GM21381 (cell line): Measurements from ENCODE around the gene ZNF48.

Source experiments
- ATAC-seq: cut with Tn5 transposase; IDR thresholded peaks from one replicate; pipeline ENCODE4 v1.9.1; 2021; ENCODE audit warnings: mild to moderate bottlenecking, moderate library complexity; ENCODE audit not compliant: unreplicated experiment

Gene ZNF48

DNA sequence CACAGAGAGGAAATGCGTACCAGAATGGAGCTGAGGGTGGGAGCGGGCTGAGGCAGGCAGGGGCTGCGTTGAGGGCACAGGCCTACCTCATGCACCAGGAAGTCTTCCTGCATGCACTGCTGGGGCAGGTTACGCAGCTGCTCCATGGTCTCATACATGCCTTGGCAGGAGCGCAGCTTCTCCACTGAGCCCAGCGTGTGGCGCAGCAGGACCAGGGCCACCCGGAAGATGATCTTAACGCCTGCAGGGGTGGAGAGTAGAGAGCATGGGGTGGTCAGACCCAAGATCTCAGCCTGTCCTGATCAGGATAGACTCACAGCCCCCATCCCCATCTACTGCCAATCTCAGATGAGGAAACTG lies 36.7 kb upstream of the ZNF48 start:
- ATAC-seq = no peak

DNA sequence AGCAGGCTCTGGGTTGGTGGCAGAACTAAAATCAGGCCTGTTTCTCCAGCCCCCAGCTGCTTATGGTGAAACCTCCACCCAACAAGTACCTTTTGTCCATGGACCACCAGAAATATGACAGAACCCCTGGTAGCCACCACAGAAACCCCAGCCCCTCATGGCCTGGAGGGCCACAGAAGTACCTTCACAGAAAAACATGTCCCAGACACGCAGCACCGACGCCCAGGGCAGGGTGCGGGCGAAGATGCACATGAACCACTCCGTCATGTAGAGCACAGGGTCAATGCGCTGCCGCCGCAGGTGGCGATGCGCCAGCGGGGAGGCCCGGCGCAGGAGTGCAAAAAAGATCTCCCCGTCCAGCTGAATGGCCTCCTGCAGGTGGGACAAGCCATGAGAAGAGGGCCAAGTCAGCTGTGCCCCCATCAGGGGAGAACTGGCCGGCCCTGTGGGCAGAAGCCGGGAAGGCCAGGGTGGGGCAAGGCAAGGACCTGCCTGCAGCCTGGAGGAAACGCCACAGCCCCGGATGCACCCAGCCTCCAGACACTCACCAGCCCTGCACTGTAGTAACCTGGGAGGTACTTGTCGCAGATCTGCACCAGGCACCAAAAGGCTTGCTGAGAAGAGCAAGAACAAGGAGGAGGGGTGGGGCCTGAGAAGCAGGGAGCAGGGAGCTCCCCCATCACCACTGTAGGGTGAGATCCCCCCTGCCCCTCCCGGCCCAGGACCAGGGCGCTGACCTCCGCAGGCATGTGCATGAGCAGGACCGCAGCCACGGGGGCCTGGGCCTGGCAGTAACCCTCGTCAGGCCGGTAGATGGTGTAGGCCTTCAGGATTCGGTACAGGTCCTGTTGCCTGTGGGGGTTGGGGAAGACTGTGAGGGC lies 36.0 kb upstream of the ZNF48 start:
- ATAC-seq = no peak

DNA sequence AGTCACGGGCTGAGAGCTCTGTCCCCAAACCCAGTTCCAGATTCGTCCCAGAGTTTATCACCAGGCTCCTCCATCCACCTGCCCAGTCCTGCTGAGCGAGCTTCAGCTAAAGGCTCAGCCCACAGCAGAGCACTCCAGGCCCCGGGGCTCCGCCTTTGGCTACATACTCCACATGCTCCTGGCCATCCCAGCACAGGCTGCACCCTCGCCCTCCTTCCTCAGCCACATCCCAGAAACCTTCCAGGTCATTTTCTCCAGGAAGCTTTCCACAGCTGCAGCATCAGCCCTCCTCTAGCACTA lies 35.4 kb upstream of the ZNF48 start:
- no peak for ATAC-seq

DNA sequence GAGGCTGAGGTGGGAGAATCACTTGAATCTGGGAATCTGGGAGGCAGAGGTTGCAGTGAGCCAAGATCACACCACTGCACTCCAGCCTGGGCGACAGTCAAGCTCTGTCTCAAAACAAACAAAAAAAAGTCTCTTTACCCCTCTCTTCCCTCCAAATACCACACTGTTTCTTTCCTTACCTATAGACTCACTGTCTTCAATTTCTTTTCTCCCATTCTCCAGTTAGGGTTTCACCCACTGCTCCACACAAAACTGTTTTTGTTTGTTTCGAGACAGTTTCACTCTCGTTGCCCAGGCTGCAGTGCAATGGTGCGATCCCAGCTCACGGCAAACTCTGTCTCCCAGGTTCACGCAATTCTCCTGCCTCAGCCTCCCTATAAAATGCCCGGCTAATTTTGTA lies 34.0 kb upstream of the ZNF48 start:
- ATAC-seq = no peak

DNA sequence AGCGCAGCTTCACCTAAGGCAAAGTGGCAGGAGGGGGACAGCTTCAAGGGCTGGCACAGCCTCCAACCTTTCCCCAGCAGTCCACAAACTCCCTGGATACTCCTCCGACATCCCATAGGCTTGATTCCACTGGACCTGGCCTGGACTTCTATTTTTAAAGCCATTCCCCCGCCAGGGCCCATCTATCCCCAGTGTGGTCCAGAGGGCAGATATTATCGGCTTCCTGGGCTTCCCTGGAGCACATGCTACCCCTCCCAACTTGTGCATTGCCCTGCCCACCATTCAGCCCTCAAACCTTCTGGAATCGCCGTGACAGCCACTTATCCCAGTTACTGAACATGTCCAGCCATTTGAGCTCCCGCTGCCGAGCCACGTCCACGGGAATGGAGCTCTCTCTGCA lies 30.0 kb upstream of the ZNF48 start:
- ATAC-seq = no peak

DNA sequence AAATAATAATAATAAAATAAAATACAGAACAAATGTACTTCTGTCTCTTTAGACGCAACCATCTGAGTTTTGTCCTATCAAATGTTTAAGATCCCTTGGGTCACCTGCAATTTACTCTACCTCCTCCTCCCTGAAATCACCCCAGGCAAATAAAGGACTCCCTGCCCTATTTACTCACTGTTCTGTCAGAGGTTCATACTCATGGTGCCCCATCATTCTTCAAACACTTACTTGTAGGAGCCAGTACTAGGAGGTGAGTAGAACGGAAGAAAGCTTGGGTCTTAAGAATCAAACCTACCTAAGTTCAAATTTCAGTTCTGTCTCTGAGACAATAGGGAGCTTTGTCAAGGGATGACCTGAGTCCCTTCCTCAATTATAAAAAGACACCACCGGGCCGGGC lies 28.7 kb upstream of the ZNF48 start:
- ATAC-seq = no peak

DNA sequence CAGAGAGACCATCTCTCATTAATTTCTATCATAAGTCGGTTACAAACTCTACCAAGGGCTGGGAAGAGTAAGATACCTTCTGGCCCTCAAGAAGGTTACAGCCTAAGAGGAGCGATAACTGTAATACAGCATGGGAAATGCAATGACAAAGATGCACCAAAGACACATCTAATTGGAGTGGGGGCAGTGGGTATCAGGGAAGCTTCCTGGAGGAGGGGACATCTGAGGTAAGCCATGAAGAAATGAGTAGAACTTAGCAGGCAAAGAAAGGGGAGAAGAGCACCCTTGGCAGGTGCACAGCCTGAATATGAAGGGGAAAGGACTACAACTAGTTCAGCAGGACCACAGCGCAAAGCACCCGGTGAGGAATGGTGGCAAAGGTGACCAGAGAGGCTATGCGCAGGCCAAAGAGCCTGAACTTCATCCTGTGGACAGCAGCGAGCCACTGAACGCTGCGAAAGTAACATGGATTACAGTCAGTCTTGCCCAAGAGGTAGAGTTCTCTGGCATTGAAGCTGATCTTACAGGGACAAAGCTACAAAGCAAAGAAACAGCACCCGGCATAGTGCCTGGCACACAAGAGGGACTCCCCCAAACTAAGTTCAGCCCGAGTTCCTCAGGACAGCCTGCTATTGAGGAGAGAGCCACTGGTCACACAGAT lies 27.7 kb upstream of the ZNF48 start:
- no peak for ATAC-seq

DNA sequence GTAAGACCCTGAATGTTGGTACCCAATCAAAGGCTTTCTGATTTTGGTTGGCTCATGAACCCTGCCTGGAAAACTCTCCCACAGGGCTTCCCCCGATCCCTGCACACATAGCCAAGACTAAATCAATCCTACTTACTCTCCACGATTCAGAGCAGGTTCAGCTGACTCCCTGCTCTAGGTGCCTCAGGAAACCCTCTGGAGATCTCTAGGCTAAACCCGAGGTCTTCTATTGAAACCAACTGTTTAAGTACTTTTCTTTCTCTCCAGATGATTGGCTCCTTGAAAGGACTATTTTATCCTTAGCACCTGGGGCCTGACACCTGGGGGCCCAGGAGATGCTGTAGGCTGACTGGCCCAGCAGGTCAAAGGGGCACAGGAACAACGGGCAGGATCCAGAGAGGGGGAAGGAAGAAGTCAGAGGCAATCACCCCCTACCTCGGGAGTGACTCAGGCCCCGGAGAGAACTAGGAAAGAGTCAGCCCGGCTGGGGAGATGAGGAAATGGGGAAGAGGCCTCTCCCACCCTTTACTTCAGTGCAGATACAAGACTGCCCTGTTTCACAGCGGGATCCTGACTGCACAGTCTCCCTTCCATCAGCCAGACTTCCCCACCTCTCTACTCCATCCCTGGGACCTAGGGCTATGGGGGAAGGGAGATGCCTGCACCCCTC lies 27.0 kb upstream of the ZNF48 start:
- ATAC-seq = no peak

DNA sequence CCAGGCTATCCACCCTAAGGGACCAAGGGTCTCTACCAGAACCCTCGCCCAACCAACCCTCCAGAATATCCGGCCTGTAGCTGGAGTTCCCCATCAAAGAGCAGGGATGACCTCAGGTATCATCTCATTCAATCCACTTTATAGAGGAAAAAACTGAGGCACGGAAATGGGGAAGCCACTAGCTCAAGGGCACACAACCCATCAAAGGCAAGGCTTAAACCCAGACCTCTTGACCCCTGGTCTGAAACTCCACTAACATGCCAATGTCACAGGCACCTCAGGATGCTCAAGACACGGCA lies 26.5 kb upstream of the ZNF48 start:
- no peak for ATAC-seq

DNA sequence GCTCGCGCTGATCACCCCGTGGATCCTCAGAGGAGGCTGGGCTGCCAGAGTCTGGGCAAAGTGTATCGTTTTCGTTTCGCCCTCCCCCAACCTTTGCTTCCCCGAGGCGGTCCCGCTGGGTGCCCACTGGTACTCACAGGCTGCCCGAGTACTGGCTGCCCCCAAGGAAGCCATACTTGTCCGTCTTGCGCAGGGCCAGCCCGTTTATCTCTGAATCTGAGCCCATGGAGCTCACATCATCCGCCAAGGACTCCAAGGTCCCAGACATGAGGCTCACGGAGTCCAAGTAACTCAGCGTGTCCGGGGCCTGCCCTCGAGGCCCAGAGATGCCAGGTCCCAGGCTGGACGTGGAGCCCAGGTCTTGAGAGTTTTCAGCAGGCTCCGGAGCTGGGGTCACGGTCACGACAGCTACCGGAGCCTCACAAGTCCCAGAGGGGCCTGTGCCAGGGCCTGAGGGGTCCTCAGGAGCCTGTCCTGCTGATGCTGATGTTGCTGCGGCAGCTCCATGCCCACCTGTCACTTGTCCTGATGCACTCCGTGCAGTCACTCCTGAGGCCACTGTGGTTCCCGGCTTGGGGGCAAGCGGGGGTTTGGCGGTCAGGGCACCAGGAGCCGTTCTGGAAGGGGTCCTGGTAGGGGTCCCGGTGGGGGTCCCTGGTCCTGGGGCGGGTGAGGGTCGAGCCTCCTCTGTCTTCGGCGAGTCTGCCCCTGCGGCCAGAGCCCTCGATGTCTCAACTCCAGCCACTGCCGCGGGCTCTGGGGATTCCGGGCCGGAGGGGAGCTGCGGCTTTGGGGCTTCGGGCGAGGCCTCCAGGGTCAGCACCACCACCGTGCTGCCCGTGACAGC lies 25.9 kb upstream of the ZNF48 start:
- no peak for ATAC-seq

DNA sequence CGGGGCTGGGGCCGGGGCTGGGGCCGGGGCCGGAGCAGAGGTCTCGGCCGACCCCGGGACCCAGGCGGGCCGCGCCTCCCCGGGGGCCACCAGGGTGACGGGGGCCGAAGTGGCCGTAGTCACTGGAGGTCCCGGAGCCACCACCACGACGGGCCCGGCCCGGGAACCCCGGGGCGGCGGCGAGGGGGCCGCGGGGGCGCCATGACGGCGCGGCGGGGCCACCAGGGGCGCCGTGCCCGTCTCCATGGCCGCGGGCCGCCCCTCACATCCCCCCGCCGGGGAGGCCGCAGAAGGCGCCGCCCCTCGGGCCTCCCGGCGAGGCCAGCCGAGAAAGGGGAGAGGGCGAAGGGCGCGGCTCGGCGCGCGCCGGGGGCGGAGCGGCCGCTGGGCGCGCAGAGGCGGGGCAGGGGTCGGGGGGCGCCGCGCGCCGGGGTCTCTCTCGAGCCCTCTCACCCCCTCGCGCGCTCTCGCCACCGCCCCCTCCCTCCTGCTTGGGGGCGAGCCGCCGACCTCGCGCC lies 25.2 kb upstream of the ZNF48 start:
- ATAC-seq = peak; percentile 1

DNA sequence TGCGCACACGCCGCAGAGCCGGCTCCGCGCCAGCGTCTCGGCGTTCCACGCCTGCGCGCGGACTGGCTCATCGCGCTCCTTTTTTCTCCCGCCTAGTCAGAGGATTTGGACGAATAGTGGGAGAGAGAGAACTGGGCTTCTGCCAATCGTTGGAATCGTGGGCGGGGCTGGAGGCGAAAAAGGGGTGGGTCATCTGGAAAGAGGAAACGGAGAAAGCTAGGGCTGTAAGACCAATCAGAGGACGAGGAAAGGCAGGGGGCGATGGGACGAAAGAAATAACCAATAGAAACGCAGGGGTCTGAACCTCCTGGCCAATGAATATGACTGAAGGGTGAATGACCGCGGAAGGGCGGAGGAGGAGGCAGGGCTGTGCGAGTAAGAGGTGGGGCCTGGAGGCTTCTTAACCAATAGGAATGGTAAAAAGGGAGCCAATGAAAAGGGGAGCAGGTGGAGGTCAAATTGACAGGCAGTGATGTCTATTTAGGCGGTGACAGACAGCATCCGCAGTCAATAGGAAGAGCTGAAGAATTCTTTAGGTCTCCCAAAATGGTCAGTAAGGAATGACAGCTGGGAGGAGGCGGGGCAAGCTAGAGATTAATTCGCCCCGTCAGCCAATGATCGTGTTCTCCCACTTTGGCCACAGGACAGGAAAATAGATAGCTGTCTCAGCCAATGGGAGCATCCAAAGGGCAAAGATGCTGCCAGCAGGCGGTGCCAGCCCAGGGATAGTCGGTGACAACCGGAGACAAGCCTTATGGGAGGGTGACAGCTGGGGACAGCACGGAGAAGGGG lies 24.6 kb upstream of the ZNF48 start, which contains the start of gene TBC1D10B:
TSS of gene TBC1D10B (minus strand) at position 39 of the 792 bp plus-strand sequence. CDS start 311 bp downstream, outside the sequence.
- peak; percentile 71 for ATAC-seq

DNA sequence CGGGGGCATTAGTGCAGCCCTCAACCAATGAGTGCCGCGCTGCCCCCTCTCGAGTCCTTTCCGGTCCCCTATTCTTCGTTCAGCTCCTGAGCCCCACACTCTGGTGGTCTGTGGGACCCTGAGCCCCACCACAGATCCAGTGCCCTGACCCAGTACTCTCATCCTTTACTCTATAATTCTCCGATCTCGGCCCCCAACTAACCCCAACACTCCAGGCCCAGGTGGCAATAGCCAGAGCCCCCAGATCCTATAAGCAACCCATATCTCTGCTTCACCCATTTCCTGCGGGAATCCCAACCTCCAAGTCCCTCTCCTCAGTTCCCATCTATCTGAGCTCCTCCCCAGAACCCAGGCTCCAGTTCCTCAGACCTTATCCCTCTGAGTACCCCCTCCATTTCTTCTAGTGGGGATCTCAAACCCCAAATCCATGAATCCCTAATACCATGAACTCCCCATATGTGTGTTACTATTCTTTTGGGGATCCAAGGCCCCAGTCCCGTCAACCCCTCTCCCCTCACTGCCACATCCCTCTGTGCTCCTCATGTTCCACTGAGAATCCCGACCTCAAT lies 23.9 kb upstream of the ZNF48 start:
- ATAC-seq = no peak

DNA sequence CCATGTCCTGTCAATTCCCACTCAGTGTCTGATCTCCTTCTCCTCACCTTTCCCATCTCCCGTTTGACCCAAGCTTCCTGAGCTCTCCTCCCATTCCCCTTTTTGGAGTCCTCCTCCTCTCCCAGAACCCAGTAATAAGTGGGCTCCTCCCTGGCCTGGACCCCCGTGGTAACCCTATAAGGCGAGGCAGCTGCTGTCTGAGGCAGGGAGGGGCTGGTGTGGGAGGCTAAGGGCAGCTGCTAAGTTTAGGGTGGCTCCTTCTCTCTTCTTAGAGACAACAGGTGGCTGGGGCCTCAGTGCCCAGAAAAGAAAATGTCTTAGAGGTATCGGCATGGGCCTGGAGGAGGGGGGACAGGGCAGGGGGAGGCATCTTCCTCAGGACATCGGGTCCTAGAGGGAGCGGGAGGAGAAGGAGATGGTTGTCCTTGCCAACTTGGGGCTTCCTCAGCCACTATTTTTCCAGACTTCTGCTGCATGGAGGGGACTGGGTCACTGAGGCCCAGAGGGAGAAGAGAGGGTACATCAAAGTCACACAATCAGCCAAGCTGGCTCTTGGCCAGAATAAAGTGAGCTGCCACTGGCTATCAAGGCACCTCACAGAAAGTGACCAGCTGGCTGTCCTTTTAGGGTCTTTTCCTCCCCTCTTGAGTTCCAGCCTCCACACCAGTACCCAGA lies 23.0 kb upstream of the ZNF48 start:
- ATAC-seq = no peak

DNA sequence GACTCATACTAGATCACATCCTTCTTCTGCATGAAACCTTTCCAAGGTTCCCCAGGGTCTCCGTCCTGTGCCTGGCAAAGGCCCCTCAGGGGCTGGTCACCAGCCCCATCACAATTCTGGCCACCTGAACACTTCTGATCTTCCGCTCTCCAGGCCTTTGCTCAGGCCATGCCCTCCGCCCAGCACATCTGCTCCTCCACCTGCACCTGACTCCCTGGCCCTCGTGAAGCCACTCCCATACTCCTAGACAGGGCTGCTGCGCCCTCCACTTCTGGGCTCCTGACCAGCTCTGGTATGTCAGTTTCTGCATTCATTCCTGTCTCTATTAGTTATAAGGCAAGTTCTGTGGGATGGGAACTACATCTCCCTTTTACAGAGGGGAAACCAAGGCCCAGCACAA lies 22.5 kb upstream of the ZNF48 start:
- no peak for ATAC-seq

DNA sequence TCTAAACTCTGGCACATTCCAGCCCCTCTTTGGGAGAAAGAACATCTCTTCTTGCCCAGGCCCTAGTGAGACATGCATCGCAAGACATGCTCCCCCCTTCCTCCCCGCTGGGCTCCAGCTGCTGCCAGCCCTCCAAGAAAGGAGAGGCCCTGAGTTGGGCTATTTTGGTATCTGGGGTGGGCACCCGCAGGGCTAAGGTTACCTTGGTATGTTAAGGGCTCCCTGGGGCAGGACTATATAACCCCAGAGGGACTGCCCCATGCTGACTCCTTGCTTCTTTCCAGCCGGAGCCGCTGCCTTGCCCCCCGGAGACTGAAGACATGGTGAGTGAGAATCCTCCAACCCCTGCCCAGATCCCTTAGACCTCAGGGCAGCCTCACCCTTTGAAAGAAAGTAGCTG lies 20.7 kb upstream of the ZNF48 start, which contains the start of gene MYL11:
TSS of gene MYL11 (plus strand) at position 265 of the 400 bp plus-strand sequence. CDS start at position 321, 56 bp downstream.
- ATAC-seq = no peak

DNA sequence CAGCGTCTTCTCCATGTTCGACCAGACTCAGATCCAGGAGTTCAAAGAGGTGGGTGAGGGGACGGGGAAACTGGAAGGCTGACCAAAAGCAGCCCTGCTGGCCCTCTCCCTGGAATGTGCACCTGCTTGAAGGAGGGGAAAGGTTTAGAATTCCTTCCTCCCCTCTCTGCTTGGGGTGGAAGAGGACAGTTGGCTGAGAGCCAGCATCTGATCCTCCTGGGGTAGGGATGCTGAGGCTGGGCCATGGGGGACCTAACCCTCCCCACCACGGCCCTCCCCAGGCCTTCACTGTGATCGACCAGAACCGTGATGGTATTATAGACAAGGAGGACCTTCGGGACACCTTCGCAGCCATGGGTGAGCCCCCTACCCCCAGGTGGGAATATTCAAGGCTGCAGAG lies 19.4 kb upstream of the ZNF48 start:
- no peak for ATAC-seq

DNA sequence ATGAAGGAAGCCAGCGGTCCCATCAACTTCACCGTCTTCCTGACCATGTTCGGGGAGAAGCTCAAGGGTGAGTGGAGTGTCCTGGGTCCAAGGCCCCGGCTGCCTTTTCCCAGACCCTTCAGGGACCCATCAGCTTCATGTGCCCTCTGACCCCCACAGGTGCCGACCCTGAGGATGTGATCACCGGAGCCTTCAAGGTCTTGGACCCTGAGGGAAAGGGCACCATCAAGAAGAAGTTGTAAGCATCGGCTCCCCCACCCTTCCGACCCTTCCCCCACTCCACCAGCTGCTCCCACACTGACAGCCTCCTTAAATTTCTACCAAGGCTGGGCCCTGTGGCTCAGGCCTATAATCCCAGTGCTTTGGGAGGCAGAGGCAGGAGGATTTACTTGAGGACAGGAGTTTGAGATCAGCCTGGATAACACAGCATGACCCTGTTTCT lies 18.7 kb upstream of the ZNF48 start:
- ATAC-seq = no peak
